ENCODE results near the gene GMDS.
"Not testable (repeated sequence)": the region's sequence is repeated elsewhere in the genome, so short reads cannot be mapped to it uniquely, and the experiment has no call there.

Gene GMDS

DNA sequence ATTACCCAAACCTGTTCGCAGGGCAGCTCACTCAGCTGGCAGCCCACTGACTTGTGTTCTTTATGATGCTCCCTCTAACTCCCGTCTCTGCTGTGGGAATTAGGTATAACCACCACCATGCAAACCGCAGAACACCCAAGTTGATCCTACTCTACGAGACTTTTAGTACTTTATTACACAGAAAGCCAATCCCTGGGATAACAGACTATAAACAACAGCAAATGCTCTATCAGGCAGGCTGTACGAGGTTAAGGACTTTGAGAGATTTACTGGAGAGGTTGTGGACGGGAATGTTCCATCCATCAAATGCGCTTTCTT is 394.6 kb downstream of the GMDS start:
- no peak for DNase-seq

DNA sequence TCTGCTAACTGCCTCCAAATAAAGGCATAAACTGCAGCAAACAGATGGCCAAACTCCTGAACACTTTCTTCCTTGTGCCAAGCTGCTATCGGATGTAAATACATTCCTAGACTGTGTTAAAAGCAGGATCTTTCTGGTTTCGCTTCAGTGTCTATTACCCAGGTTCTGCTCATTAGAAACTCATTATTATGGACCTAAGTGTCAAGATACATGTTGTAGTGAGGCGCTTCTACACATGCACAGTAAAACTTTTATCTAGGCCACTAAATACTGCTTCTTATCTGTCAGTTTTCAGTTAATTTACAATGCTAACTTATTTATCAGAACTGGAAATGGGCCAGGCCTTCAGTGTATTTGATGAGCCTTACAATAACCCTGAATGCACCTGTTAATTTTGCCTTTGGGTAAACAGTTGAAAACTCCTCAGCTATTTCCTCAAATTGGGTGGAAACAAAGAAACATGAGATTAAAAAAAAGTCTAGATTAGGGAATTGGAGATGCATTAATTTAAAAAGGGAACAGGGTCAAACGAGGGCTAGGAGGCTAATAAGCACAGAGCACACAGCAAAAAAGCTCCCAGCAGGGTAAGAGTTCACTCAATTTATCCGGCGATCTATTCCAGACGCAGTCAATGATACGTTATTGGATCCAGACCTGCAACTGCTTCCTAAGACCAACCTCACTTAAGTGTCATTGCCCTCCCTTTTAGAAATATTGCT is 395.1 kb downstream of the GMDS start:
- no peak for DNase-seq

DNA sequence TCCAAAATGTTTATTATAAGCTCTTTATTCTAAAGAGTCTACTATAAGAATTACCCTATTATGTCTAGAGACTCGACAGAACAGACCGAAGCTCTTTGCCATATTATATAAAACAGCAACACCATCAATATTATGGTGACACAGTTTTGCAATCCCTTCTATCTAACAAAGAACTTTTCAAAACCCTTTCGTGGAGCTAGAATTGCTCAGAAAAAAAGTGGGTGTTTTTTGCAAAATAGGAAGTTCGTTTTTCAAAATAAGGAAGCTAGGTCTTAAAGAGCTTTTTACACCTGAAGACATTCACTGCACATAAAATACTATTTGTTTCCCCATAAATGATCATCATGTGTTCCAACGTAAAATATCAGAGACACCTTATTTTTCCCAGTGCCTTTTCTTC is 395.7 kb downstream of the GMDS start:
- DNase-seq: no peak

DNA sequence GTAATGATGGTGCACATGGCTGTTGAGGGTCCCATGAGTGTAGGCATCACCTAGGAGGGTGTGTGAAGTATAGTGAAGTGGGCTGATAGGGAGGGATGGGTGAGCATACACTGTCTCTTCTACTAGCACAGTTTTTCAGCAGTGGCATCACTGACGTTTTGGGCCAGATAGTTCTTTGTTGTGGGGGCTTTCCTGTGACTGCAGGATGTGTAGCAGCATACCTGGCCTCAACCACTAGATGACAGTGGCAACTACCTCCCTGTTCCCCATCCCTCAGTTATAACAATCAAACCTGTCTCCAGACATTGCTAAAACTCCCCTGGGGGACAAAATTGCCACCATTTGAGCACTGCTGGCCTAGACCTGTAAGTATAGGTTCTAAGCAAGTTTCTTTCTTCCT is 396.7 kb downstream of the GMDS start:
- DNase-seq: no peak

DNA sequence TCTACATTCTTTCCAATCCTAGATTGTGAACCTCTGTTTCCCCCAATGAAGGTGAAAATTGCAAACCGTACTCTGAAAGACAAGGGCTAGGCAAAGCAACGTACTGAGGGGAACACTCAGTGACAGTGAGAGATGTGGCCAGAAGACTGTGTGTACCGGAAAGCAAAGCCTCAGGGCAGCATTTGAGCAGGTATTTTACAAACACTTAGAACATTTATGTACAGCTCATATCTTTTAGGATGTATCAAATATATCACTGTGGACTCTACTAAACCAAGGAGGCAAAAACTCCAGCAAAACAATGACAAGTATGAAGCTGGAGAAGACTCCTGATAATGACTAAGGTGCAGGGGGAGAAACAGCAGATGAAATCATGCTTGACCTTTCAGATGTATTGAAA is 398.8 kb downstream of the GMDS start:
- no peak for DNase-seq

DNA sequence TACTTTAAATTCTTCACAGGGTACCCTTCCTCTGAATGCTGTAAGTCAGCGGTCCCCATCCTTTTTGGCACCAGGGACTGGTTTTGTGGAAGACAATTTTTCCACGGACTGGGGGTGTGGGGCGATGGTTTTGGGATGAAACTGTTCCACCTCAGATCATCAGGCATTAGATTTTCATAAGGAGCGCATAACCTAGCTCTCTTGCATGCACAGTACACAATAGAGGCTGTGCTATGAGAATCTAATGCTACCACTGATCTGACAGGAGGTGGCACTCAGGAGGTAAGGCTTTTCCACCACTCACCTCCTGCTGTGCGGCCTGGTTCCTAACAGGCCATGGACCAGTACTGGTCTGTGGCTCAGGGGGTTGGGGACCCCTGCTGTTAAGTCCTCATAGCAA is 399.9 kb downstream of the GMDS start:
- DNase-seq: not testable (repeated sequence)

DNA sequence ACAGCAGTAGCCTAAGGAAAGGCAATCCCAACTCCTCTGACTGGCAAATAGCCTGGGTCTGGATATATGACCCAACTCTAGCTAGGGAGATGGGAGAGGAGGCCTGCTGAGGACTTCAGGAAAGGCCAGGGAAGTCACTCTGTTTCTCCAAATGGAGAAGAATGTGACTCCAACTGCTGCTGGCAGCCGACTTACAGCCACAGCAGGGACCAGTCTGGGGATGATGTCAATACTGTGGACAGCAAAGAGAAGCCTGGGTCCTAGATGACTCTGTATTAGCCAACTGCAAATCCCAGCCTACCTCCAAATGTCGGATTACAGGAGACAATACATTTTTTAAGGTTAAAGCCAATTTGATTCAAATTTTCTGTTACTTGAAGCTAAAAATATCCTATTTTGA is 403.1 kb downstream of the GMDS start:
- DNase-seq: no peak

DNA sequence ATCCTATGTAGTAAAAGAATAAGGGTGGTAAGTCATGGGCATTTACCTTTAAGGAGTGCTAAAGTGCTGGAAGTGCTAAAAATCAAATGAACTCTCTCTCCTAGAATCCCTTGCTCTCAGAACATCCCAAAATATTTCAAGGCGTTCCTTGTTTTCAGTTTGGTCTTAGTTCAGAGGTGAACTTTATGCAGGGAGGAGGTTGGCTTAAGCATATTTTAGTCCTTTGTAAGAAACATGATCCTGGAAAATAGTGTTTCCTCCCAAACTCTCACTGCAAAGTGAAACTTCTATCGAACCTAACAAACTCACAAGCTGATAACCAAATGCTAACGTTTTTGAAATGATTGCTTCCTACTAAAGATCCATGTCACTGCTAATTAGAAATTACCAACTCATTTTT is 404.3 kb downstream of the GMDS start:
- no peak for DNase-seq

DNA sequence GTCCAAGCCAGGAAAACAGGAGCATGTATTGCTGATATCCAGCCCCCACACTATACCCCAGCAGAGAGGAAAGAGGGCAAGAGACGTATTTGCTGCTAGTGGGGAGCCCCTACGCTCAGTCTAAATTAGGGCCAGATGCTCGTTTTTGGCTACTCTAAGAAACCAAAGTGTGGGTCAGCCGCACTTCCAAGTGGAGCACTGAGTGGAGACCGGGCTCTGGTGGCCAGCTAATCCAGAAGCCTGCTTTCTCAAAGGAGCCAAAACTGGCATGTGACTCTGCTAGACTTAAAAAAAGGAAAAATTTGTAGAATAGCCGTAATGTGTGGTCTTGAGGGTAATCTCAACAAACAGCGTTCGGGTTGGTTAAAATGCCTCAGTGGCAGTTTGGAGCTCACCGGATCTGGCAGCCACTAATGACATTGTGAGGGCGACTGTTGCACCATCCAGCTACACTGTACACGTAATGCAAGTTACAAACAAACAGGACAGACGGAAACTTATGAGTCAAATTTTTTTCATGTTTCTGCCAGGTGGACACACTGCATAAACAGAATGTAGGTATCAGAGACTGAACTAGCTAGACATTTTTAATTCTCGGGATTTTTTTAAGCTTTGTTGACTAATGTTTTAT is 404.8 kb downstream of the GMDS start:
- no peak for DNase-seq

DNA sequence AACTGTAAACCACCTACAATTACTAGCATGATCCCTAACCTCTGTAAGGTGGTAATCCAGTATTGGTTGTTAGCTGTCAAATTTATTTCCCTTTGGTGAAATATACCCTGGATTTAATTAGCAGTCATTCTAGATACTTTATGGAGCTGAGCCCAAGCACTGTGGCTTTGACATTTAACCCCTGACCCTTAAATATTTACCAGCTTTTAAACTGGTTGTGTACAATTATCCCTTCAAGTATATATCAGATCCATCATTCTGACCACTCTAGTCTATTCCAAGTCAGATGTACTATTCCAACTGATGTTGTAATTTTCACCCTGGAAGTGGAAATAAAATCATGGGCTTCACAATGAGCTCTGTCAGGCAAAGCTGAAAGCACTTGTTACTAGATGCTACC is 406.0 kb downstream of the GMDS start:
- no peak for DNase-seq

DNA sequence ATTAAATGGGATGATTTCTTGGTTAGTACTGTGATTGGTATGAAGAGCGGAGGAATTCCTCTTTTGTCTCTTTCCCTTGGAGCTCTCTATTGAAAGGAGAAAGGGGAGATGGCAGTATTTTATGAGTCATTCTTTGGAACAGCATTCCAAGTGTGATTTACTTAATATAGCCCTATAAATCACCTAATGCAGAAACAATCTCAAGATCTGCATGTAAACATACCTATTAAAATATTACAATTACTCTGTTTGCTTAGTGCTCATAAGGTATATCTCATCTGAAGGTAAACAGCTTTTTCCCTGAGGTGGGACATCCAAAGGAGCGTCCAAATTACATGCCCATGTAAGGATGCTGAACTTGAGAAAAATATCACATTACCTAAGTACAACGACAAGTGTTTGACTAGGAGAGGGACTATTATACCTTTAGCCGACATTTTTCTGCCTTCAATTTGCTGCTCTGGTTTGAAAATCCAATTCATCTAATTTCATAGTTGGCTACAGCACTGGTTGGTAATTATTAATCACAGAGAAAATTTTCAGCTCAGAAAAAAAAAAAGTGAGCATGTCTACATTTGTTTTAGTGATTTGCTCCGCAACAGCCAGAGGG is 406.7 kb downstream of the GMDS start:
- no peak for DNase-seq

DNA sequence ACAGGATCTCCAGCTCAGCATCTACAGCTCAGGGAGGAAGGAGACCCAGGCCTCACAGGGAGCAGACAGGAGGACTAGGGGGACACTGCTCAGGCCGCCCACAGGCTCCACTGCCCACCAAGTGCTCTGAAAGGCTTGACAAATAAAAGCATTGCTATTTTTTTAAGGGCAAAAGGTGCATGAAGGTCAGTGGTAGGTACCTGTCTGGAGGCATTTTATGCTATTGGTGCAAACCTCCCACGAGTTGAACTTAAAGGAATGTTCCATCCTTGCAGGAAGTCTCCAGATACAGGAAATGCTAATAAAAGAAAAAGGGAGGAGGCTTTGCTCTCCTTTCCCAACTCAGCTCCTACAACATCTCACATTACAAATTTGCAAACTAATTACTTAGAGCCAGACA is 407.6 kb downstream of the GMDS start:
- no peak for DNase-seq

DNA sequence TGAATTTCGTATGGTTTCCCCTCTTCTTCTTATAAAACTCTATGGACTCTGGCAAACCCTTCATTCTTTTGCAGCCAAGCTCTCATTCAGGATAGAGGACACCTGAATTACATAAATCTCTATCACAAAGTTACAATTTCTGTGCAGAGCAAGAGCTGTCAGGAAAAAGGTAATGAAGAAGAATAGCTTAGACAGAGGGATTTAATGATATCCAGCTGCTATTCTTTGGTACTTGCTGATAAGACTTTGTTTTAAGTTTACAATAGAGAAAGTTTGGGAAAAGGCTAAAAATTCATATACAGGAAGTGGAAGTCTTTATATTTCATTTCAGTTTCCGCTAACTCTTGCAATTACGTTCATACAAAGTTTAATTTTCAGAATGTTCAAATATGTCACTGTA is 408.7 kb downstream of the GMDS start:
- DNase-seq: no peak

DNA sequence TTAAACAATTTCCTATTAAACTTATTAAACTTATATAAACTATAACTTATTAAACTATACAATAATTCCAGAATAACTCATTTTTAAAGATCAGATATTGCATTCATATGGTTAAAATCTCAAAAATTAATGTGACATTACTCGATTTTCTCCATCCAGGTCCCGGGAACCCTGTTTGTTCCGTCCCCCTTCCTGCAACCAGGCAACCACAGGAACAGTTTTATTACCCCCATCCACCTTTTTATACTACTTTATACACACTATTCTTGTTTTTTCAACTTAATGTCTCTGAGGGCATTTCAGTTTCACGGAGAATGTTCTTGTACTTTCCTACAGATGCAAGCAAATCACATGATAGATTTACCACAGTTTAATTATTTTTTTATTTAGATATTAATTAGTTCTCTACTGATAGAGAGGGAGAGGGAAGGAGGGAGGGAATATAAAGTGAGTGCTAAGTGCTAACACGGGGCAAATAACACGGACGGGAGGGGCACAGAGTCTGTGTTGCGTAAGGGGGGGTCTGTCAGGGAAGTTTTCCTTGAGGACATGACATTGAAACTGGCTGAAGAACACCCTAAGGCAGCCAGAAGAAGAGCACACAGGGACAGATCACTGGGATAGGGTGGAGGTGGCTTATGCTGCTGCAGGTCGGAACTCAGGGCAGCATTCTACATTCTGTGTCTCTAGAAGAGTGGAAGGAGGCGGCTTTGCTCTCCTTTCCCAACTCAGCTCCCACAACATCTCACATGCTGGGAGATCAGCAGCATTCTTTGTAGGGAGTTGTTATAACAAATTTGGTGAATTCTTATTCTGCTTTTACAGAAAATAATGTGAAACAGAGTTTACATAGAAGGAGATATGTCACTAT is 410.5 kb downstream of the GMDS start:
- DNase-seq: no peak

DNA sequence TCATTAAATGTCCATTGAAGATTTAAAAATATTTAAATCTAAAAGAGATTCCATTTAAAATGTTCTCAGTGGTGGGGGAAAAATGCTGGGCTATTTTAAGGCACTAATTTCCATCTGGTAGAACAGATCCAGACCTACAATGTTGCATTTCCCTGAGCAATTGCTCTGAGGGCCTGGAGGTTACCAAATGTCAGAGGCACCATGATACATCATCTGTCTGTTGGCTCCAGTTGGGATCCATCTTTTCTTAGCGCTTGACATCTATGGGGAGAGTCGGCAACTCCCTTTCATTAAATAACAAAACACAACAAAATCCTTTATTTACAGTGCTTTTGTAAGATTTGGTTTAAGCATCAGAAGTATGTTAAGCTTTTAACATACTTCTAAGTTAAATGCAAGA is 411.2 kb downstream of the GMDS start:
- no peak for DNase-seq

DNA sequence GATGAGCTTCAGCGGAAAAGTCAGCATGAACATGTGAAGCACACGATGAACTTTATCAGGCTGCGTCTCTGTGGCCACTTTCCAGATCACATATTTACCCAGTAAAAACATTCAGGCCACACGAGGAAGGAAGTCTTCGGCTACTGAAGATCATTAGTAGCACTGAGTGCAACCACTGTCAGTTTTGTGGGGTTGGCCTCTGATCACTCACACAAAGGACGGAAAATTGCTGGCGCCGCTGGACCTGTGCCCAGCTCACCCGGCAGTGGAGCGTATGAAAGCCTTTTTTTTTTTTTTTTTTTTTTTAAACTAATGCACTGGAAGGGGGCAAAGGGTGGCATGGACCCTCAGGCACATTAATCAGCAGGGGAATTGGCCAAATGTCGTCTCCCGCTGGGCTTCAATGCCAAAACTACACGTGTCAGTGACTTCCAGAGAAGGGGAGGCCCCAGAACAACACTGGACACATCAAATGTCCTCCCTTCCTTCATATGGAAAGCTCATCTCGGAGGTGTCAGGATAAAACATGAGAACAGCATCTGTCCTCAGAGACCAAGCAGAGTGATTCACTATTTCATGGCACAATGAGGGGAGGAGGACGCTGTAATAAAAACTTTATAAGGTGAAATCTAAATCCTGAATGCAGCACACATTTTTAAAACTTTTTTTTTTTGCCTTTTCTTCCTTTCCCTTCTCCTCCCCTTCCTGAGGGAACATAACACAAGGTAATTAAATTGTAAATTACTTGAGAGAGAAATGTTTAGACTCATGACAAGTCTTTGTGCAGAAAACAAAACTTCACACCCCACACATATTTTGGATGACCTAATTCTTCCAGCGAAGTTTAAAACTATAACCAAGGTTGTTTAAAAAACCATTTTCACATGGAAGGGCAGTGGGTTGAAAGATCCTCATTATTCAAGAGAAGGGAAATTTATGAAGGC is 412.3 kb downstream of the GMDS start:
- DNase-seq: no peak

DNA sequence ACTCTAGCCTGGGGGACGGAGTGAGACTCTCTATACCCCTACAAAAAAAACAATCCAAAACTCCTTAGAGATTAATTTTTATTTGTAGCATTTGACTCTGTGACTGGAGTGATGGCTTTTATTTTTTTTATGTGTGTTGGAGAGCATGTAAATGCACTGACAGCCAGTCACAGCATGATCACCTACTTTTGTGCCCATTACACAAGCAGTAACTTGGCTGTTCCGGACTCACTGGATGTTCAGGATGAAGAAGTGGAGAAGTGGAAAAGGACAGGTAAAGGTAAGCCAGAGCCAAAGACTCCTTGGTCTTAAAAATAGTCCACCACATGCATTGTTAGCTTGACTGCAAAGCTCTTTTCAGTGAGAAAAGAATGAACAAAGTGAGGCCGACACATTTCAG is 413.0 kb downstream of the GMDS start:
- DNase-seq: no peak

DNA sequence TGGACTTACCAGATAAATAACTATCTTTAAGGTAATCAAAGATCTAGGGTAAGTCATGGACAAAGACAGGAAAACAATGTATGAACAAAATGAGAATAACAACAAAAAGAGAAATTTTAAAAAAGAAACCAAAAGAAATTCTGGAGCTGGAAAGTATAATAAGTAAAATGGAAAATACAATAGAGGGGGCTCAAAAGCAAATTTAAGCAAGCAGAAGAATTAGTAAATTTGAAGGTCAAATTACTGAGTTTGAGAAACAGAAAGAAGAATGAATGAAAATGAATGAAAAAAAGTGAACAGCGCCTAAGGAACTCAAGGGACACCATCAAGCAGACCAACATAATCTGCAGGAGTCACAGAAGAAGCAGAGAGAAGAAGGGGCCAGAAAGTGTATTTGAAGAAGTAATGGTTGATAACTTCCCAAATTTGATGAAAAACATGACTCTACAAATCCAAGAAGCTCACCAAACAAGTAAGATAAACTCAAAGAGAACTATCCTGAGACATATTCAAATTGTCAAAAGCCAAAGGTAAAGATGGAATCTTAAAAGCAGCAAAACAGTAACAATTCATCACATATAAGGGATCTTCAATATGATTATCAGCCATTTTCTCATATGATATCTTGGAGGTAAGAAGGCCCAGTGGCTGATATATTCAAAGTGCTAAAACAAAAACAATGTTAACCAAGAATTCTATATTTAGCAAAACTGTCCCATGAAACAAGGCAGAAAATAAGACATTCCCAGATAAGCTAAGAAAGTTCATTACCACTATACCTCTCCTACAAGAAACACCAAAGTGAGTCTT is 417.2 kb downstream of the GMDS start:
- no peak for DNase-seq

DNA sequence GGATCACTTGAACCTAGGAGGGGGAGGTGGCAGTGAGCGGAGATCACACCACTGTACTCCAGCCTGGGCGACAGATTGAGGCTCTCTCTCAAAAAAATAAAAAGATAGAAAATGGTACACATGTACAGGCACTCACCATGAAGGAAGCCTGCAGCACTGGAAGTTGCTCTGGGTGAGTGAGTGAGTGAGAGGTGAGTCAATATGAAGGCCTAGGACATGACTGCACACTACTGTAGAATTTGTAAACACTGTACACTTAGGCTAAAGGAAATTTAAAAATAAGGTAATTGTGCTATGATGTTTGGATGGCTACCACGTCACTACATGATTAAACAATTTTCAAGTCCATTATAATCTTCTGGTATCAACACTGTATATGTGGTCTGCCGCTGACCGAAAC is 419.5 kb downstream of the GMDS start:
- DNase-seq: no peak

DNA sequence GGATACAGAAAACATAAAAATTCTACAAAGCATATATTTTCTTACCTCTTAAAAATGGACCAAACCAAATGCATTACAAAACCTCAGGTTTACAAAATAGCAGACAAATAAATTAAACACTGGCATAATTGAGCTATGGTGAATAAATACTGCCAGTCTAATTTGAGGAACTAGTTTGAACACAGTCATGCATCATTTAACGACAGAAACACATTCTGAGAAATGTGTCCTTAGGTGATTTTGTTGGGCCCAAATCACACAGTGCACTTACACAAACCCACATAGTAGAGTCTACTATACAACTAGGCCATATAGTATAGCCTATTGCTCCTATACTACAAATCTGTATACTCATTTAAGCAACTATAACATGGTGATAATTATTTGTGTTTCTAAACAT is 420.1 kb downstream of the GMDS start:
- no peak for DNase-seq

DNA sequence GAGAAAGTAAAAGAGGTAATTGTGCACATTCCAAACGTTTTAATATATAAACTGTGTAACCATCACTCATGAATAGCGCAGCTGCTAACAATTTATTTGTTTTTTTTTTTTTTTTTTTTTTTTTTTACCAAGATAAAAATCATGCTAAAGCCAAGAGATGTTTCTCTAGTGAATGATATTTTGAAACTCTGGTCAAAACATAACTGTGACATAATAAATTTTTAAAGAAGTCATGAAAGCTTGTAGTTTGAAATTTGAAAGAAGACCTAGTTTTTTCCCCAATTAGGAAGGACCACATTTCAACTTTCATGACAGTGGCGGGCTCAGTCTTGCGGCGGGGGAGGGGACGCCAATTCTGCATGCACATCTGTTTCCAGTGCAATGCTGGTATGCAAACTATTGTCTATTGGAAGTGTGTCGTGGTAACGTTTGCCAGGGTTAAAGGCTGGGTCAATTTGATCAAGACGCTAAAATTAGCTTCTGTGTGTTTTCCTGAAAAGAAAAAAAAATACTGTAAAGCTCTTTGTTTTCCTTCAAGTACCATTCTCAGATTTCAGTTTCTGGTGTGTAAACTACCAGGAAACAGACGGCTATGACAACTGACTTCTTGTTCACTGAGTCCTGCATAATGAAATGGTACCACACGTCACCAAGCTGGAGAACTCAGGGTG is 423.8 kb downstream of the GMDS start:
- no peak for DNase-seq
